GM21786 (cell line): ENCODE data around the gene PPBP.

ENCODE experiments used
- ATAC-seq: cut with Tn5 transposase; IDR thresholded peaks from one replicate; pipeline ENCODE4 v1.9.1; 2021; ENCODE audit not compliant: unreplicated experiment

The PPBP gene, protein sequence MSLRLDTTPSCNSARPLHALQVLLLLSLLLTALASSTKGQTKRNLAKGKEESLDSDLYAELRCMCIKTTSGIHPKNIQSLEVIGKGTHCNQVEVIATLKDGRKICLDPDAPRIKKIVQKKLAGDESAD

DNA sequence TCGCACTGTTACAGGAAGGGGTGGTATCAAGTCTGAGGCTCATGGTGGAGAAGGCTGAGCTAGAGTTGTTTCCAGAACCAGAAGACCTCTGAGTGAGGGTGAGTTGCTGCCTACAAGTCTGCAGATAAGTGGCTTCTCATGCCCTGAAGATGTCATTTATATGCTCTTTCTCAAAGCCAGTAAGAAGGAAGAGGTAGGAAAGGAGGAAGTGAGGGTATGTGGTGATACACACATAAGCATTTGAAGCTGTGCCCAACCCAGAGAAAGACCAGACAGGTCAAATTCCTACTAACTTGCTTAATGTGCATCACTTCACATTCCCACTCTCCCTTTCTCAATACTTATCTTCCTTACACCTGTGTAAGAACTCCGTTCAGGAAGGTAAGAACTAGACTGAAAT, at the start of gene PPBP:
Gene PPBP (minus strand): TSS at position 130 of the 400 bp plus-strand sequence. CDS start 87 bp downstream, at position 43.
- ATAC-seq: no peak

DNA sequence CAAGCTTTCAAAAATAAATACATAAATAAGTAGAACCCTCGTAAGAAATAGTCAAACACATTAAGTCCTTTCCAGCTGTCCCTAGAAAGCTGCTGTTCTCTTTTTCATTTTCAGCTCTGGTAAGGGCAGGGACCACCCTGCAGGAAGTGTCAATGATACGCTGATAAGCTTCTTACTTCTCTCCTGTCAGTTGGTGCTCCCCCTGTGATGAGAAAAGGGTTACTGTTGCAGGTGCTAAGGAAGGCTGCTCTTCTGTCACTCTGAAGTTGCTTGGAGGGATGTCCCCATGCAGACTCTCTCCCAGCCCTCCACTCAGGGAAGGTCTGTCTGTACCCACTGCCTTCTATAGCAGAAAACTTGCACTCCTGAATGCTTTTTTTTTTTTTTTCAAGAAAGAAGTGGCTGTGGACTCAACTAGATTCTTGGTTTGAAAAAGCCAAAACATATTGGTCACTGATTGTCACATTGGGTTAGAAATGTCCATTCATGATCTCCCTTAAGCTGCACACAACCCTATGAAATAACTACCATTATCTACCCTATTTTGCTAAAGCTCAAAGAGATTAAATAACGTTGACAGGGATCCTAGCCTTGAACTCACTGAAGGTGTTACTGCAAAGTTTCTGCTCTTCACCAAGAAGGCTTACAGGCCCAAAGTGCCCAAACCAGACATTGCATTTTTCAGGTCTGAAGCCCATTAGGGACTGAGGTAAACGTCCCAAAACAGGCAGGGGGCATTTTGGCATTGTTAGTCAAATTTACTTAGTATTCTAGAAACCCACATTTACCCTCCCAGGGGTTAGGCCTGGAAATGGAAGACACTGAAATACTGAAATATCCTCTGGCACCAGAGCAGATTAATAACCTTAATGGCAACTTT, 49.3 kb upstream of the PPBP start:
- ATAC-seq: no peak

DNA sequence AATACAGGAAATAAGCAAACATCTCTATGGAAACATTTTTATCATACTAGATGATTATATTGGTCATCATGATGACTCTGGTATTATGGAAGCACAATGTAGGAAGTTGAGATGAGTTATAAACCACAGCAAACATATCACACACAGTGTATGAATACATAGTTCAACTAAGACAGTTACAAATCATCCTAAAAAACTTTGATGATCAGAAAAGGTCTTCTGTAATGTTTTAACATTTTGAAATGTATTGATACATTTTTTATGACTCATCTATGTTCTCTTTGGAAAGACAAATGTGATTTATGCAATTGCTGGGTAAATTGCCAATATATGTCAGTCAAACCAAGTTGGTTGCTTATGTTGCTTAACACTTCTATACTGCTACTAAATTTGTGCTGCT, 45.7 kb upstream of the PPBP start:
- ATAC-seq: no peak

DNA sequence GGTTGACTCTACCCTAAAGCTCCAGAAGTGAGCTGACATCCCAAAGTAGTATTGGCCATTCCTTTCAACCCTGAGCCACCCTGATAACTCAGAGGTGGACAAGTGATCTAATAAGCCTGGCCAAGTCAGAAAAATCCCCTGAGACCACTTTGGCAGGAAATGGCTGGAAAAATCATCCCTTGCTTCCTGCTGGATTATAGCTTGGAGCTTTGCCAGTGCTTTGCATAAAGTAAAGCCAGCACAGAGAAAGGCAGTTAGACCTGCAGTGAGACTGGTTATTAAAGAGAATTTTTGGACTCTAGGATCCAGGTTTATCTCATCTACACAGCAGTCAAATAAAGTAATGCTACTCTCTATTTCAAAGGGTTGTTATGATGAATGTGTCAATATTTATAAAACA, 44.1 kb upstream of the PPBP start:
- ATAC-seq: no peak

DNA sequence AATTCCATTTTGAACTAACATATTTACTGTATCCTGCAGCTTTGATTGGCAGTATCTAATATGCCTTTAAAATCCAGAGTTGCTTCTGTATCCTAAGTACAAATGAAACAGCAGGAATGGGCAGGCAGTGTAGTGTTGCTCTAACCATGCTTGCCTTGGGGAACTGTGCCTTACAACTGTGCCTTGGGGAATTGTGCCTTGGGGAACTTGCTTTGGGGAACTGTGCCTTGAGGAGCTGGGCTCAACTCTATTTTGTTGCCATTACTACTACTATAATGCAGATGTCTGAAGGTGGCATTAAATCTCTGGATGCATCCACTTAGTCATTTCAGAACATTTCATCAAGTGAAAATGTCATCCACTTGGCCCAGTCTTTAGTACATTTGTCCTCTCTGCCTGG, 43.6 kb upstream of the PPBP start:
- ATAC-seq: no peak

DNA sequence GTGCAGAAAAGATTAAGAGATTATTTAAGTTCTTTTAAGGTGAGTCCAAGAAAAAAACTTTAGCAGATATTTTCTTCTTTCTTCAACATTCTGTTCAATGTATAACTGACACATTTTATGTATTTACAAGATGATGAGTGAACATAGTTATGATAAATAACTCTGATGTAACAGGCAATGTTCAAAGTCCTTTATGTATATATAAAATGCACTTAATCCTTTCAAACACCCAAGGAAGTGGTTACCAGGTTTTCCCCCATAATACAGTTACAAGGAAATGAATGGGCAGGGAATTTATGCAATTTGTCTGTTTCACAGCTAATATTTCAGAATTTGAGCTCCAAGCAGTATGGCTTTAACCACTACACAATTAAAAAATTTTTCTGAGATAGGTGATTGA, 42.3 kb upstream of the PPBP start:
- ATAC-seq: no peak

DNA sequence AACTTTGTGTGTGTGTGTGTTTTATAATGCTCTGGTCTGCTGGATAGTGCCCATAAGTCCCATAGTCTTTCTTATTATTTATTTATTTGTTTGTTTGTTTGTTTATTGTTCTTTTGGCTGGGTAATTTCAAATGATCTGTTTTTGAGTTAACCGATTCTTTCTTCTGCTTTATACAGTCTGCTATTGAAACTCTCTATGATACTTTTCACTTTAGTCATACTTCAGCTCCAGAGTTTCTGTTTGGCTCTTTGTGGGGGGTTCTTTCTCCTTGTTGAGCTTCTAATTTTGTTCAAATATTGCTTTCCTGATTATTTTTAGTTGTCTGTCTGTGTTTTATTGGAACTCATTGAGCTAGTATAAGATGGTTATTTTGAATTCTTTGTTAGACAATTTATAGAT, 40.5 kb upstream of the PPBP start:
- ATAC-seq: no peak

DNA sequence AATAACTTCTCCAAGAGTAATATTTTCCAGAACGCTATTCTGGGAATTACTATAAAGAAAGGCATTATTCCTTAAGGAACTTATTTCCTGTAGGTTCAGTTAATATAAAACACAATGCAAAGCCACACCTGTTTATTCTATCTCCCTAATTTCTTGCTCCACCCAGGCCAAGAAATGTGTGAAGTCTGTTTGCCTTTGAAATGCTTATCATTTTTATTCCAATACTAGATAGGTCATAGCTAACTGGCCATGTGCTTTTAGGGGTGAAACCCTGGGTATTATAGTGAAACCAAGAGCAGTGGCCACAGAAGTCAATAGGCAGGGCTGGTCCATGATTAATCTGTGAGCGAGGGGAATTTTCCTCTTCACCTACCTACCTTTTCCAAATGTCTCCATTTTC, 35.7 kb upstream of the PPBP start:
- no peak for ATAC-seq

DNA sequence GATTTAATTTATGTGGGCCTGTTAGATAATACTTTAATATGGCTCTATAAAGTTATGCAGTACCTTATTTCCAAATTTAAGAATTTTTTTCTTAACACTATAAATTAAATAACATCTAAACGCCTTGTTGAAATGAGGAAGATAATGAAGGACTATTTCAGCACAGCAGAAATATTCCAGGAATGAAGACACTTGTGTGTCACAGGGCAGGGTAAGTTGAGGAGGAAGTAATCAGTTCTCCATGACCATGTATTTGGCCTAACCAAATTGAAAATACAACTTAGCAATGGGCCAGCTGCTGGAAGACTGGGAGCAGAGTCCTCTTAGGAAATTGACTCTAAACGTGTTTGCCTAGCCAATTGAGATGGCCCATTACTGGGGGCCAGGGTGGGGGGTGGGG, 33.6 kb upstream of the PPBP start:
- no peak for ATAC-seq

DNA sequence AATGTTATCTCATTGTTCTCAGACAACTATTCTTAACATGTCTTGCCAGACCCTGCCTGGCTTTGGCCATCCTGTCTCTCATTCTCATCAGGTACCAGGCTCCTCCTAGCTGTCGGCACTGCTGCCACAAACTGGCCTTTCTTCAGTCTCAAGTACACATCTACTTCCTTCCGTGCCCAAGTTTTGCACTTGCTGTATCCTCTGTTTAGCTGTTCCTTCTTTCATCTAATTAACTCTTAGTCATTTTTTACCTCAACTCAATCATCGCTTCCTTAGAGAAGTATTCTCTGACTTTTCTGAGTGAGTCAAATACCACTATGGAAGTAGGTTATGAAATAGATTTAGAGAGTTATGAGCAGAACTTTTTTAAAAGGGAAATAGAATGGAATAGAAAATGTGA, 30.8 kb upstream of the PPBP start:
- ATAC-seq: no peak

DNA sequence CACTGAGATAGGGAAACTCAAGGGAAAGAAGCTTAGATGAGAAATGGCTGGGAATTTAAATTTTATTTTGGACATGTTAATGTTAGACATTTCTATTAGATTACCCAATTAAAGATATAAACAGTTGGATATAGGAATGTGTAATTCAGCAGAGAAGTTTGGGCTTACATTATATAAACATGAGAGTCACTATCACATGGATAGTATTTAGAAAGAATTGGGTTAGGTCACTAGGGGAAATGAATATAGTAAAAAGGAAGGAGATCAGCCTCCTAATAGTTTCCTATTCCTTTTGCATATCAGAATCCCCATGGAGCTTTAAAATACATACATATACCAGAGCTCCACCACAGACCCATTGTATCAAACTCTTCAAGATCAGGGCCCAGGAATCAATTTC, 30.1 kb upstream of the PPBP start:
- no peak for ATAC-seq

DNA sequence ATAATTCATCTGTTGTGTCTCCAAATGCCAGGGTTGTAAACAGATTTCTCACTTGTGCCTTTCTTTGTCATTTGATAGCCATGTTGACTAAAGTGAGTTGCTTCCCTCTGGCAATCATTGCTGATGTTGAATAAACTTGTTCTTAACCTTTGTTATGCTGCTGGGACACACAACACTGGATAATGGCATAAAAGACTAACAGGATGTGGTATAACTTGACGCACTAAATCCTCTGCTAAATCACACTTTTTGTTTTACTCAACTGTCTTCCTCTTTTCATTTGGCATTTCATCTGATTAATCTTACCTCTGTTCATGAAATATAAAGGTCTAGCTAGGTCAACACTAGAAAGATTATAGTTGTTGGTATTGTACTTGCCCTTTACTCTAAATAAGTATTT, 28.1 kb upstream of the PPBP start:
- ATAC-seq: no peak

DNA sequence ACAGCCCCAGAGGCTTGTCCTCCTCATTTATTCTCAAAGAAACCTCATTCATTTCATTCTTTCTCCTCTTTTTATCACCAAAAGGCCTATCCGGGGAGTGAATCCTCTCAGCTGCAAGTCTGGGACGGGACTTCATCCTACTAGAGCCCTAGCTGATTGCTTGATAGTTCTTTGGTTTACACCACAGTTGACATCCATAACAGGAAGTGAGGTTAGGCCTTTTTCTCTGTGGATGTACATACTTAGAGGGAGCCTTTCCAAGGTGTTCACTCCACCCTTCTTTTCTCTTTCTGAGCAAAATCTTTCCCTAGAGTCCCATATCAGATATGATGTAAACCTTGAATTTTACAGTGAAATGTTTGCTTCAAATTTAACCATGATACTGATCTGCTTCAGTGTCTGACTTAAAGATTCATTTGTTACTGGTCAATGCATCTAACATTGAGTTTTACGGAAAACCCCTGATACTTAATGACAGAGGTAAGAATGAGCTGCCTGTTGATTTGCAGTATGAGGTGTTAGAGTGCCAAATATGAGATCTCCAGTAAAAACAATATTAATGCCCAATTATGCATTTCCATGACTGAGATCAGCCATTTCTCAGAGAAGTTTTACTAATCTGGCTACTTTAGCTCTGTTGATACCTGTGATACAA, 27.3 kb upstream of the PPBP start:
- ATAC-seq: no peak

DNA sequence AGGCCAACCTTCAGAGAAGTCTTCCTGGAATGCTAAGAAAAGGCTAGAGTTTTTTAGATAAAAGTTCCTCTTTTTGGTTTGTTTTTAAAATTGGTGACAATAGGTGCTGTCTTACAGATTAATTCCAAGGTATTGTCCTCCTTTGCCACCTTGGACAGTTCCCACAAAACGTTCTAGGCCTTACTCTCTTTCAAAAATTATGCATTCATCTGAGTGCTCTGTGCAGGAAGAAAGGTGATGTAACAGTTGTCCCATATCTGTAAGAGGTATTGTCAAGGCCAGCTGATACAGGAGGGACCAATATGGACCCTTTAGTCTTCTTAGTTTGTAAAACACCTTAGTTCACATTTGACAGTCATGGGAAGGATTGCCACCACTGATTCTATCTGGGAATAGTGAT, 26.3 kb upstream of the PPBP start:
- ATAC-seq: no peak

DNA sequence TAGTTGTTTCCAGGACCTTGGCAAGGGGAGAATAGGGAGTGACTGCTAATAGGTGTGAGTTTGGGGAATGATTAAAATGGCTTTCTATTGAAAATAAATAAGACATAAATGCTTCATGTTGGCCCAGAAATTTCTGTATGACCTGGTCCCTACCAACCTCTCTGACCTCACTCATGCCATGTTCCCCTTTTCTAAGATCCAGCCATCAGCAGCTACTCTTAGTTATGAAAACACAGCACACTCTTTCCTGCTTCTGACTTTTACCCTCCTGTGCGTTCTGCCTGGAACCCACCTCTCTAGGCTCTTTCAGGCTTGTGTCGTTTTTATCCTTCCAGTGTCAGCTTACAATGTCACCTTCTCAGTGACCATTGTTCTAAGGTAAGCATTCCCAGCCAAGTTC, 25.3 kb upstream of the PPBP start:
- no peak for ATAC-seq

DNA sequence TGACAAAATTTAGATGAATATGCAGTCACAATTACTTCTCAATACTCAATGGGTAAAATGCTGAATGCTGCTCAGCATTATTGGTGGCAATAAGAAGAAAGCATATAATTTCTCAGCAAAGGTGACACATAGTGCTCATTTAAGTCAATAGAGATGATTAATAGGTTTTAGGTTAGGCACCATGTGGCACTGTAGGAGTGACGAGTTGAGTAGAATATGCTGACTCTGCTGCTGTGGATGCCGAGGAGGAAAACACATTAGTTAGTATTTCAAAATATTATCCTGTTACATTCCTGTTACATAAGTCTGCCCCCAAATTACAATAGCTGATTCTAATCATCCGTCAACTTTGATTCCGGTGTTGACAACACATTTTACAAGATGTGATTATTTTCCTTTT, 24.1 kb upstream of the PPBP start:
- ATAC-seq: no peak

DNA sequence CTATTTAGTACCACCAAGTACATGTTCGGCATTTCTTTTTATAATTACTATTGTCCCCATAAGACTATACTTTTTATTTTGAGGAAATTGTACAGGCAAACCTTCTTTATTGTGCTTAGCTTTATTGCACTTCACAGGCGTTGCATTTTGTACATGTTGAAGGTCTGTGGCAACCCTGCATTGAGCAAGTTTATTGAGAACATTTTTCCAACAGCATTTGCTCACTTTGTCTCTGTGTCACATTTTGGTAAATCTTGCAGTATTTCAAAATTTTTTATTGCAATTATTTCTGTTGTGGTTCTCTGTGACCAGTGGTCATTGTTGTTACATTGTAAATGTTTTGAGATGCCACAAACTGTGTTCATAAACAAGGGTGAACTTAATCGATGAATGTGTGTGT, 21.3 kb upstream of the PPBP start:
- no peak for ATAC-seq

DNA sequence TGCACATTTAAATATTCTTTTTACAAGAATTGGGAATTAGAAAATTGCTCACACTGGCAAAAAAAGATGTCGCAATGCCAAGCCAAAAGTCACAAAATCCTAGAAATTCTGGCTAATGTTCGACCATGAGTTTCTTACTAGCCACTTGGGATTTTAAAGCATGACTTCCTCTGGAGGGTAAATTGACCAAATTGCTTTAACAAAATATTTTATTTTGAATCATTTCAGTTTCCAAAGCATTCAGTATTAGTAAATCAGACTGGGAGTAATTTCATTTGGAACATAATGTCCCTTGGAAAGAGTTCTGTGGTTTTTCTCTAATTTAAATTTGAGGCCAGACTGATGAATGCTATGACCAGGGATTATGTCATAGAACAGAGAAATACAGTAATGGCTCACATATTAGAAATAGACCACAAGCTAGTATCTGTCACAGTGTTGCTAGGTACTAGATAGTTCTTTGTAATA, 18.1 kb upstream of the PPBP start:
- no peak for ATAC-seq

DNA sequence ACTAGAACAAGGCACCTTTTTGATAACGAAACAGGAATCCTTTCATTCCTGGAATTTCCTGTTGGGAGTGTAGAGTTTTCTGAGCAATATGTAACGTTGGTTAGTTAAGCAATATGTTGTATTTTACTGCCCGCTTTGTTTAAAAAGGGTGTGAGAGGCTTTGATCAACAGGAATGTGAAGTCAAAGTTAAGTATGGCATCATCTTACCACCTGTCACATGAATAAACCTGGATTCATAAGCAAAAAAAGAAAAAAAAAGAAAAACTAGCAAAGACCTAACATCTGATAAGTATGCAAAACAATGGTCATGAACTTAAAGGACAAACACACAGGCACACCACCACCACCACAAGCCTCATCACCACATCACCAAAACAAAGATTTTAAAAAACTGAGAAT, 17.5 kb upstream of the PPBP start:
- no peak for ATAC-seq

DNA sequence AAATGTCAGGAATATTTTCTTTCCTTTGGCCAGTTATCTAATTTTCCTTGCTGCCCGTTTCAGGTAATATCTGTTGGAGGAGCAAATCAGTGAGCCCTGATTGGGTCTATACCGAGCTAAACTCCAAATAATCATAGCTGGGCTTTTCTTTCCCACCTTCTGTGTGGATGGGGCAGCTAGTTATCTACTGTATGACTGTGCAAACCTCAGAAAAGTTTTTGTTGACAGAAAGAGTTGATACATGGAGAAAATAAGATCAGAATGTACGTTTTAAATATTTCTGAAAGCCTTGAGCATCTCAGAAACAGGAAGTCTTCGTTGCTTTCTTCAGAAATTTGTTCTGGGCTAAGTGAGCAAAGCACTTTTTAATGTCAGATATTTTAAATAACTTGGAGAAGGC, 16.7 kb upstream of the PPBP start:
- ATAC-seq: no peak

DNA sequence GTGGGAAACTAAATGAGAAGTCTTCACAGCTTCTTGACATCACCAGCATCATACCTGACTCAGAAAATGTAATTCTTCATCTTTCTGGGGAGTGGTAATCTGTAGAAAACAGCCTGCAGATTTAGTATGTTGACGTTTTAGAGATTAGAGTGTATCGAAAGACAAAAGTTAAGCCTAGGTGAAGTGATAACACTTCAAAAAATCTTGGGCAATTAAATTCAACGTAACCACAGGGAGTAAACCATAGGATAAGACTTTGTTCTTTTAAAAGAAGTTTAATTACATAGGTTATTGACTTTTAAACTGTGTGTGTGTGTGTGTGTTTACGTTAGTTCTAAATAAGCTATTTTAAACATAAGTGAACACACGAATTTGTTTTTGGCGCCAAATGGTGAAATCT, 12.3 kb upstream of the PPBP start:
- ATAC-seq: no peak
